GM19438 (cell line): ENCODE data around the gene FCRL6.

Source experiments
- ATAC-seq: cut with Tn5 transposase; IDR thresholded peaks from one replicate; pipeline ENCODE4 v1.9.1; 2021; ENCODE audit warnings: low read depth; ENCODE audit not compliant: unreplicated experiment

The FCRL6 gene

GRCh38 chr1:159798893-159799292 lies 3.3 kb upstream of the FCRL6 start:
- no peak for ATAC-seq

- ATAC-seq: no peak
Observed at GRCh38 chr1:159799446-159799985, 2.6 kb upstream of the FCRL6 start.

DNA sequence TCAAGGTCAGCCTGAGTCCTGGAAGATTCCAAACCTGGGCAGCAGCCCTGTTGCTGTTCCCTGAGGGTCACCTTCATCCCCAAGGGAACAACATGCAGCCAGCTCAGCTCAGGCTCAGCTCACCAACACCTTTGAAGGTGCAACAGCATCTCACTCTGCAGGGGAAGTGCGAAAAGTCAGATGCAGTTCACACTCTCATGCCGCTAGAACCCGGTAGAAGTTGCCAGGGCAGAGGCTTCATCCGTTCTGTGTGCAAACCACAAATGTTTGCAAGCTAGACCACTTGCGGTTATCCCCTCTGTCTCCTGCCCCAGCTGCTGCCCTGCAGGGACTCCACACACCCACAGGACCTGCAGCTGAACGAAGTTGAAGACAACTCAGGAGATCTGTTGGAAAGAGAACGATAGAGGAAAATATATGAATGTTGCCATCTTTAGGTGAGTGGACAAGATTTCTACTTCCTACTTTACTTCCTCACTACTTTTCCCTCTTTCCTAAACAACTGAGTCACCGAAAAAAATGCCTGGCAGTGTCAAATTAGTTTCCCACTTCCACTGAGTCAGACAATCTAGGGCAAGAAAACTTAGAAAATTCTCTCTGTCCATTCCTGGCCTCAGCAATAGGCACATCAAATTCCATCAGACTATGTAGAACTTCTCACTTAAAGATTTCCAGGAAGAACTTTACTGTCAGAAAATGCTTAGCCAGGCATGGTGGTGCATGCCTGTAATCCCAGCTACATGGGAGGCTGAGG lies 1.8 kb upstream of the FCRL6 start:
- ATAC-seq: no peak

DNA sequence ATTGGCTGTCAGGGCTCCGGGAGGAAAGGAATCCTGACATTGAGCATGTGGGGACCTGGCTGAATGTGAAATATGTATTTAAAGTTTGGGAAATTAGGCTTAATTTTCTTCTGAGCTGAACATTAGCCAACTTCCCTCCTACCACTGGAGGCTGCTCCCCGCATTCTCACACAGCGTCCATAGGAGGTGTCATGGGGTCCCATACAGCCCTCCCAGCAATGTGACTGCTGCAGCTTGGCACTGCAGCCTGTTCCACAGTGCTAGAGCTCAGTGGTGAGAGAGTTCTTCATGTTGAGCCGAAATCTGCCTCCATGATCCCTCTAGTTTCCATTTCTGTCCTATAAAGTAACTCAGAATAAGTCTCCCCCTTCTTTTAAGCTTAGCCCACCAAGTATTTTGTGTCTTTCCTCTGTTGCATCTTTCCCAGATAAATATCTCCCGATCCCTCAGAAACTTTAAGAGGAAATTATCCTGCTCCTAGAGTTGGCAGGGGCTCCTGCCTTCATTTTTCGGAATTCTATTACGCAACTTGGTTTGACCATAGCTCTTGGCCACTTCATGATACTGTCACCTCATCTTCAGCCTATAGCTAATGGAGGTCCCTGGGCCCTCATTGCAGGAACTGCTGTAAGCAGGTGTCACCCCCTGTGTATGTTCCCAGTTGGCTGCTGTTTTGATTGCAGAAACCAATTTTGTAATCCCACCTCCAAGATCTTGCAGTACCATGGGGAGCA lies 2.0 kb downstream of the FCRL6 start:
- no peak for ATAC-seq

DNA sequence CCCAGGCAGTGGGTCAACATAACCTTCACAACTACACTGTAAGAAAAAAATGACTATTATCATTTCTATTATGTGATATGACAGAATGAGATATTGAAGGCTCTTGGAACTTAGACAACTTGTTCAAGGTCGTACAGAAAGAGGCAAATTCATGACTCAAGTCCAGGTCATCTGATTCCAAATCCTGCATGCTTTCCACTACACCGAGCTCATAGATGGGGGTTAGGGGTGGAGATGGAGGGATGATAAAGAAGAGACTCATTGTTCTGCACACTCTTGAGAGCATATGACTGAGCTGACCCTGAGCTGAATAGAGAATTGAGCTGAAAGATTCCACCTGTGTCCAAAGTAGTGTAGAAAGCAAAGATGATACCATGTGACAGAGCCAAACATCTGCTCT lies 2.8 kb downstream of the FCRL6 start:
- ATAC-seq: no peak

DNA sequence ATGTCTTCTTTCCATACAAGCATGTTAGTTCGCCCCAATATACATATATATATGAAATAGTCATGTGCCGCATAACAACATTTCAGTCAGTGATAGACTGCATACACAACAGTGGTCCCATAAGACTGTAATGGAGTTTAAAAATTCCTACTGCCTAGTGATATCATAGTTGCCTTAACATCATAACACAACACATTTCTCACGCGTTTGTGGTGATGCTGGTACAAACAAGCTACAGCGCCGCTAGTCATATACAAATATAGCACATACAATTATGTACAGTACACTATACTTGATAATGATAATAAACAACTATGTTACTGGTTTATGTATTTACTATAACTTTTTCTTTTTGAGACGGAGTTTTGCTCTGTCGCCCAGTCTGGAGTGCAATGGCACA lies 13.8 kb downstream of the FCRL6 start:
- no peak for ATAC-seq

DNA sequence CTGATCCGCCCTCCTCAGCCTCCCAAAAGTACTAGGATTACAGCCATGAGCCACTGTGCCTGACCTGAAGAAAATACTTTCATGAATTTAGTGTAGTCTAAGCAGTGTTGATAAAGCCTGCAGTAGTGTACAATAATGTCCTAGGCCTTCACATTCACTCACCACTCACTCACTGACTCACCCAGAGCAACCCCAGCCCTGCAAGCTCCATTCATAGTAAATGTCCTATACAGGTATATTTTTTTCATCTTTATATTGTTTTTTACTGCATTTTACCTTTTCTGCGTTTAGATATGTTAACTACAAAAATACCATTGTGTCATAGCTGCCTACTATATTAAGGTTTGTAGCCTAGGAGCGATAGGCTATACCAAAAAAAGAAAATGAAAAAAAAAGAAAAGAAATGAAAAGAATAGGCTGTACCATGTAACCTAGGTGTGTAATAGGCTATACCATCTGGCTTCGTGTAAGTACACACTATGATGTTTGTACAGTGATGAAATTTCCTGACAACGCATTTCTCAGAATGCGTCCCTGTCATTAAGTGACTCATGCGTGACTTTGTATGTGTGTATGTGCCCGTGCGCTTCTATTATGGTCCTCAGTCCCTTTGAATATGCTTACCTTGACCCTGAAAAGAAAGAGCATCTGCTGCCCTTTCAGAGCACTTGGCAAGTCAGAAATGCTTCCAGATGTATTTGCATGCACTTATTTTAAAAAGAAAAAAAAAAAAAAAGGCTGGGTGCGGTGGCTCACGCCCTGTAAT lies 15.3 kb downstream of the FCRL6 start:
- ATAC-seq: no peak

DNA sequence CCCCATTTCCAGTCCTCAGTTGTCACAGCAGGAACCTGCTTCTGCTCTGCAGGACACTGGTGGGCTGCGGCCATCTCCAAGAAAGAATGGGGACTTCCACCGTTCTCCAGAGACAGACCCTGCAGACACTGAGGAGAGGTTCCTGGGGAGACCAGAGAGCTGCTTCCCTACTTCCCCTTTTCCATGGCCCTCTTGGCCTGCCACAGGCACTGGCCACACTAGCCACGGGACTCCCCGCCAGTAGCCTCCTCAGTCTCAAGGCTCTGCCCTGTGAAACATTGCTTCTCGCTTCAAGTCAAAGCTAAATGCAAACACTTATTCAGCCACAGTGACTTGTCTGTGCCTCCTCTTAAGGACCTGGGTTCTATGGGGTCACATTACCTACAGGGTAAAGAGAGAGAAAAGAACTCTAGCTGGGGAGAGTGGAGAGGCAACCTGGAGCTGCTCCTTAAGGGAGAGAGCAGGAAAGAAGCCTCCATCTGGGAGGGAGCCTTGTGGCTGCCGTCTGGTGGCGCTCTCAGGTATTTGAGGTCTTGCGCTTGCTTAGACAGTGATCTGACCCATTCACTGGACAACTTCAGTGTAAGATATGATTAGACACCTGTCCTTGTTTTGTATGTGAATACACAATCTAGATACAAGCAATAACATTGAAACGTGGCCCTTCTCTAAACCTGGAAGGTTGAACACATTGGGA lies 19.2 kb downstream of the FCRL6 start:
- no peak for ATAC-seq

DNA sequence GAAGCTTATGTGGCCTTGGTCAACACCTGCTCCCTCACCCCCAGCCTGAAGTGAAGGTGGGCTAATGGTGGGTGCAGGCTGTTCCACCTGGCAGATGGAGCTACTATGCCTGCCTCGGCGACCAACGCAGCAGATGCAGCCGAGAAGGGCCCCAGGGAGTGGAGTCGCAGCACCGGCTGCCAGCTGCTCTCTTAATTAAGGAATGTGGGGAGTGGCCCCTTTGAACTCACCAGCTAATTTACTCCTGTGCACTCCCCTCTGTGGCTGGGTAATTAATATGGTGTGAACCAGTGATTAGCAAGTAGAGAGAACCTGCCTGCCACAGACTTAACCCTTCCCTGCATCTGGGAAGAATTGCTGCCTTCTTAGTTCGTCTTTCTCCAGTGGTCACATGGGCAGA lies 21.2 kb downstream of the FCRL6 start:
- no peak for ATAC-seq

DNA sequence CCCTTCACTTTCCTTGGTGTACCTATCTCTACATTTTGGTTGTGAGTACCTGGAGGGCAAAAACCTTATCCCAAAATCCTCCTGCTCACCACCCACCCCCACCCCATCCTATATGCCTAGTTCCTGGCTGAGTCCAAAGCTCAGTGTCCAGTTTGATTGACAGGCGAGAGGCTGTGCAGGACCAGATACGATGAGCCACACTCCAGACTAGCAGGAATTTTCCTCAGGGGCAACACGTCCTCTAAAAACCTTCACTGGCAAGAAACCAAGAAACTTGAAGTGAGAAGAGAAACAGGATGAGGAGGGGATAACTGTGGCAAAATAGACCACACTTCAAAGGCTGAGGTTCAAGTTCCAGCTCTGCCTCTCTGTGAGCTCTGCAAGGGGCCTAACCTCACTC lies 23.4 kb downstream of the FCRL6 start:
- no peak for ATAC-seq

DNA sequence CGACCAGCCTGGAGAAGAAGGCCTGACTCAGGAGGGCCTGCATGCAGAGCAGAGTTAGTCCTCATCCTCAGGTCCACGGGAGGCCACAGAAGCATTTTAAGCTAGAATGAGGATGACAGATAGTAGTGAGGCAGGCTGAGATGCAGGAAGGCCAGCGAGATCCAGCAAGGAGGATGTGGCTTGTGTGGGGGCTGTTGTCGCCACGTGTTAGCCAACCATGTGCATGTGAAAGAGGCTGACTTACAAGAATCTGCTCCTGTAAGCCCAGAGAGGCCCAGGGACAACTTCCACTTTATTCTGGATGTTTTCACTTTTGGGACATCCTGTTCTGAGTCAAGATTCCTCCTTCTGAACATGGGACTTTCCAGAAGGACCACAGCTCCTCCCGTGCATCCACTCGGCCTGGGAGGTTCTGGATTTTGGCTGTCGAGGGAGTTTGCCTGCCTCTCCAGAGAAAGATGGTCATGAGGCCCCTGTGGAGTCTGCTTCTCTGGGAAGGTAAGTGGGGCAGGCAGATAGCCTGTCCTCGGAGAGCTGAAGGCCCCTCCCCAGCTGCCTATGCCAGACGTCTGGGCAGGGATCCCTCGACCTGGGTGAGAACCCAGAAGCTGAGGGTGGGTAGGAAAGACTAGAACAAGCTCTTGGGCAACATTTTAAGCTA lies 24.4 kb downstream of the FCRL6 start, which contains the start of gene SLAMF8:
SLAMF8 (plus strand) TSS at position 433 of the 661 bp plus-strand sequence; CDS start at position 459, 26 bp downstream.
- ATAC-seq: no peak

- ATAC-seq: no peak
Observed at GRCh38 chr1:159827102-159827490, 24.9 kb downstream of the FCRL6 start.

DNA sequence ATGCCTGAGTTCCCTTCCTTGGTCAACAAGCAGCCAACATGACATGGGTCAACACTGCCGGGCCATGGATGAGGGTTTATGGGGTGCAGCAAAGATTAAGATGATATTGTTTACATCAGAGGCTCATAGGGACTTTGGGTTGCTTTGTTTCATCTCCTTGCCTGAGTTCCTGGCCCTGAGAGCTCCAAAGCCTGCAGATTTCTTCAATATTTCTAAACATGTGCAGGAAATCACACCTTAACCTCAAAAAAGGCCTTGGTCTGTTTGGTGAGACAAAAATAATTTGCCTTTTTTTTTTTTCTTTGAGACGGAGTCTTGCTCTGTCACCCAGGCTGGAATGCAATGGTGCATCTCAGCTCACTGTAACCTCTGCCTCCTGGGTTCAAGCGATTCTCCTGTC lies 25.4 kb downstream of the FCRL6 start:
- no peak for ATAC-seq

- no peak for ATAC-seq
Observed at GRCh38 chr1:159828176-159828575, 26.0 kb downstream of the FCRL6 start.

DNA sequence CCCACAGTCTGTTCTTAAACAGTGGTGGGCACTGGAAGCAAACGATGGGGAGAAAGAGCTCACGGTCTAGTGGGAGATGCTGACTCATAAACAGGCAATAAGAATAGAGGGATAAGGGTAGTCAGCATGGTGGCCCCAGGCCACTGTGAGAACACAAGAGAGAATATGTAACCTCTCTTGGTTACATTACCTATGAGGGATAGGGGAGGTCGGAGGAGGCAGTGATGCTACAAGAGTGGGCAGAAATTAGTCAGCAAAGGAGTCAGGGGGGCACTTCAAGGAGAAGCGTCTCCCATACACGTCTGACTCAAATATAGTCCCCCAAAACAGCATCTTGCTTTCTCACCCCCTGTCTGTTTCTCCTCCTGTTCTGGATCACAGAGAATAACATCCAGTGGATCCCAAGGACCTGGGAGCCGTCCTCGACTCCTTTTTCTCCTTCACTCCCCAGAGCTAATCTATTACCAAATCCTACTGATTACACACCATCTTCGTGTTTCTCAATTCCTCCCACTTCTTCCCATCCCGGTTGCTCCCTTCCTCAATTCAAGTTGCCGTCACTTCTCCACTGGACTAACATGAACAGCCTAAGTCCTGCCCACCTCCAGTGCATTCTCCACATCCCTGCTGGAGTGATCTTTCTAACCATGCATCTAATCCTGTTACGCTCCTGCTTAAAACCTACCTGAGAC lies 26.6 kb downstream of the FCRL6 start:
- ATAC-seq: no peak

DNA sequence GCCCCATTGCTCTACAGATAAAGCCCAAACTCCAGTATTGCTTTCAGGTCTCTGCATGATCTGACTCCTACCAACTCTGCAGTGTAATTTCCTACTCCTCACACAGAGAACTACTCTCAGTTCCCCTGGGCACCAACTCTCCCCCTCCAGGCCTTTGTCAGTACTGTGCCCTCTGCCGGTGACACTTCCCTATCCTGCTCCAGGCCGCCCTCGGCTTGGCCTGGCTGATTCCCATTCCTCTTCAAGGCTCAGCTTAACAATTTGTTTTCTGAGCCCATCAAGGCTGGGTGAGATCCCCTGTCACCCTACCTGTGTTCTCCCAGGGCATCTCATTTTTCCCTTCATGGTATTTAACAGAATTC lies 27.1 kb downstream of the FCRL6 start:
- no peak for ATAC-seq

DNA sequence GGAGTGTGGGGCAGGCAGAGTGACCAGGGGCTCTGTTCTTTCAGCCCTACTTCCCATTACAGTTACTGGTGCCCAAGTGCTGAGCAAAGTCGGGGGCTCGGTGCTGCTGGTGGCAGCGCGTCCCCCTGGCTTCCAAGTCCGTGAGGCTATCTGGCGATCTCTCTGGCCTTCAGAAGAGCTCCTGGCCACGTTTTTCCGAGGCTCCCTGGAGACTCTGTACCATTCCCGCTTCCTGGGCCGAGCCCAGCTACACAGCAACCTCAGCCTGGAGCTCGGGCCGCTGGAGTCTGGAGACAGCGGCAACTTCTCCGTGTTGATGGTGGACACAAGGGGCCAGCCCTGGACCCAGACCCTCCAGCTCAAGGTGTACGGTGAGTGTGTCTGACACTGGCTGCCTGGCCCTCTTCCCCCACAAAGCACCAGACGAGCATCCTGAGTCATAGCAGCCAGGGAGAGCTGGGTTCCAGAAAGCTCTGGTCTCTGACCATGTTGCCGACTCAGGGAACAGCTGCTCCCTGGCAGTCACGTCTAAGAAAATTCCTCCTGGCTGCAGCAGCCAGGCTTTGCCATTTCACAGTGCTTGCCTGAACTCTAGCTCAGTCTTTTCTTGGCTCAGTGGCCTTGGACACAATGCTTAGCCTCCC lies 27.8 kb downstream of the FCRL6 start:
- ATAC-seq: no peak

DNA sequence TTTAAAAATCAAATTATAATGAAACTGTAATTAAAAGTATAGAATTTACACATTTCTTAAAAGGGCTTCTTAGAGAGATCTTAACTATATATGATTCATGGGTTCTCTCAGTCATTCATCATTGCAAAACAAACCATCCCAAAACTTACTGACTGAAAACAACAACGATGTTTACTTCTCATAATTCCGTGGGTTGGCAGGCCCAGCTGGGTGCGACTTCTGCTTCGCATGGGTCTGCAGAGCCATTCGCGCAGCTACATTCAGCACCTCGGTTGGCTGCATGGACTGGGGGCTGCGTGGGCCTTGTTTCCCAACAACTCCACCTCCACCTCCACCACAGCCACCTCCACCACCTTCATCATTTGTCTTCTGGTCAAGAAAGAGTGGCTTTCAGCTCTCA lies 28.6 kb downstream of the FCRL6 start:
- ATAC-seq: no peak
